Ishikawa (cell line): ENCODE measurements around the gene SPIB.

Experiments
- CREB1 ChIP-seq: IDR thresholded peaks from 2 replicates; pipeline ENCODE4 v1.6.1; 2012; ENCODE audit warnings: low read depth
- EGR1 ChIP-seq: IDR thresholded peaks from 2 replicates; pipeline ENCODE4 v1.6.1; 2012
- RAD21 ChIP-seq: IDR thresholded peaks from 2 replicates; pipeline ENCODE4 v1.6.1; 2012; ENCODE audit warnings: low read depth
- REST ChIP-seq: IDR thresholded peaks from 2 replicates; pipeline ENCODE4 v1.6.1; 2012; ENCODE audit warnings: low read depth, mild to moderate bottlenecking
- TEAD4 ChIP-seq: IDR thresholded peaks from 2 replicates; pipeline ENCODE4 v1.6.1; 2012
- ZBTB7A ChIP-seq: IDR thresholded peaks from 2 replicates; pipeline ENCODE4 v1.6.1; 2012; ENCODE audit warnings: low read depth

- TF ChIP-seq TEAD4 (no peak), REST (no peak), EGR1 (no peak), RAD21 (no peak), CREB1 (no peak), ZBTB7A (no peak)
Observed at GRCh38 chr19:50394017-50394416, 24.7 kb upstream of the SPIB start.
